HFF-Myc (cell line): ENCODE results near the gene ERLIN1.
"Not testable (repeated sequence)": the region's sequence is repeated elsewhere in the genome, so short reads cannot be mapped to it uniquely, and the experiment has no call there.

Experiments
- DNase-seq: peaks from one replicate; pipeline ENCODE4 v3.0.0-alpha.2; 2011; ENCODE audit warnings: low read depth; ENCODE audit errors: extremely low read depth
- H3K4me3 ChIP-seq: replicated peaks from 2 replicates; pipeline ENCODE4 v1.5.1; 2011; ENCODE audit warnings: low read depth, mild to moderate bottlenecking, control low read depth, low read length
- CTCF ChIP-seq: IDR thresholded peaks from 2 replicates; pipeline ENCODE4 v1.5.1; 2012; ENCODE audit warnings: mild to moderate bottlenecking, low read depth, low read length, control low read depth; ENCODE audit errors: missing control alignments

The ERLIN1 gene

DNA sequence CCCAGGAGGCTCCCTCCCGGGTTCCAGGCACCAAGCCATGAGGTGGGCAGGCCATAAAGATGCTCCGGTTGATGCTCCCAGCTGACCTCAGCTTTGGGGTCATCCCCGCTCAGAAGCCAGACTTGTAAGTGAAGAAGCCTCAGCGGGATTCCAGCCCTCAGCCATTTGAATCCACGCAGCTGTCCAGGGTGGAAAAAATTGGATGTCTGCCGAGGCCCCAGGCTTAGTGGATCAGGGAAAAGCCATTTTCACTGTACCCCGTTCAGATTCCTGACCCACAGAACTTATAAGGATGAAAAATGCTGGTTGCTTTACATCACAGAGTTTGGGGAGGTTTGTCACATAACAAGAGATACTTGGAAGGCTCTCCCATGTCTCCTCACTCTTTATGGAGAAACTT, 55.0 kb downstream of the ERLIN1 start:
- TF ChIP-seq CTCF = no peak
- DNase-seq = no peak
- no peak overlapping the region for H3K4me3 ChIP-seq

GRCh38 chr10:100129424-100129823, 56.4 kb downstream of the ERLIN1 start:
- no peak for DNase-seq
- H3K4me3 ChIP-seq = no peak overlapping the region
- TF ChIP-seq CTCF = no peak

- H3K4me3 ChIP-seq = no peak overlapping the region
- DNase-seq = no peak
- TF ChIP-seq CTCF = no peak
These were observed 56.9 kb downstream of the ERLIN1 start for GRCh38 chr10:100128951-100129350.

- H3K4me3 ChIP-seq, DNase-seq: not testable (repeated sequence)
These were observed 60.5 kb downstream of the ERLIN1 start for GRCh38 chr10:100125335-100125734.

DNA sequence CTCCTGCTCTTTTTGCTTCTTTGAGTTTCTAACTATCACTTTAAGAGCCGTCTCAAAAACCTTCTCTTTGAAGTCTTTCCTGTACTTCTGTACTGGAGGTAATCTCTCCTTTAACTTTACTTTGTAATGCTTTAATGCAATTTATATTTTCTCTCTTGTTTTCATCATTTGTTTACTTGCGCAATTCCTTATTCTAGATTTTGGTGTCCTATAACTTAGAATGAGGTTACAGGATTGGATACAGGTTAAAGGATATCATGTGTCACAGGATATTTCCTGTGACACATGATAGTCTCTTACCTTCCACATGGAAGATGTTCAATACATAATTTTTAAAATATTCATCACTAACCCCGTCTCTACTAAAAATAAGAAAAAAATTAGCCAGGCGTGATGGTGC, 61.7 kb downstream of the ERLIN1 start:
- no peak for DNase-seq
- no peak for TF ChIP-seq CTCF
- H3K4me3 ChIP-seq = no peak overlapping the region

- TF ChIP-seq CTCF = no peak
- DNase-seq = no peak
- H3K4me3 ChIP-seq = no peak overlapping the region
These were observed 63.0 kb downstream of the ERLIN1 start for GRCh38 chr10:100122780-100123179.

GRCh38 chr10:100120550-100120949, 65.3 kb downstream of the ERLIN1 start:
- no peak for TF ChIP-seq CTCF
- DNase-seq = no peak
- no peak overlapping the region for H3K4me3 ChIP-seq

GRCh38 chr10:100119726-100120125, 66.1 kb downstream of the ERLIN1 start:
- DNase-seq = no peak
- no peak for TF ChIP-seq CTCF
- no peak overlapping the region for H3K4me3 ChIP-seq
